Neural cell (in vitro differentiated cells): Measurements from ENCODE around the gene B4GALNT4. TPM values are rescaled to one million over a fixed set of nuclear protein-coding genes. Genes with fewer than 3 reads are reported as not detected.

ENCODE experiments used
- H2AFZ ChIP-seq: fragments of 200-600, 300-800 bp; sonication (generic), shearing (Covaris generic); 2 replicates; pipeline ENCODE4 v1.6.0; 2014; ENCODE audit warnings: low read depth, mild to moderate bottlenecking, antibody characterized with exemption, low read length, moderate library complexity
- H3F3A ChIP-seq: fragments of 200-600 bp; shearing (Covaris generic); 2 replicates; pipeline ENCODE4 v1.6.1; 2016; ENCODE audit warnings: mild to moderate bottlenecking, moderate library complexity, mixed read lengths, antibody characterized with exemption, low read length; ENCODE audit not compliant: insufficient read depth, poor library complexity, severe bottlenecking
- H3K27ac ChIP-seq: fragments of 200-600, 300-800 bp; sonication (generic), shearing (Covaris generic); 2 replicates; pipeline ENCODE4 v1.5.1; 2014; ENCODE audit warnings: mild to moderate bottlenecking, low read length, moderate library complexity
- H3K27me3 ChIP-seq: fragments of 300-800, 200-600 bp; sonication (generic), shearing (Covaris generic); 2 replicates; pipeline ENCODE4 v1.6.0; 2014; ENCODE audit warnings: mild to moderate bottlenecking, low read depth, low read length, moderate library complexity; ENCODE audit not compliant: insufficient read depth
- H3K36me3 ChIP-seq: fragments of 300-800, 200-600 bp; sonication (generic), shearing (Covaris generic); 2 replicates; pipeline ENCODE4 v1.5.1; 2014; ENCODE audit warnings: mild to moderate bottlenecking, antibody characterized with exemption, low read length, moderate library complexity; ENCODE audit not compliant: insufficient read depth
- H3K4me2 ChIP-seq: fragments of 300-800, 200-600 bp; sonication (generic), shearing (Covaris generic); 2 replicates; pipeline ENCODE4 v1.6.0; 2014; ENCODE audit warnings: mild to moderate bottlenecking, low read length
- H3K4me3 ChIP-seq: fragments of 300-800, 200-600 bp; sonication (generic), shearing (Covaris generic); 2 replicates; pipeline ENCODE4 v1.5.1; 2014; ENCODE audit warnings: mild to moderate bottlenecking, low read length, moderate library complexity
- H3K79me2 ChIP-seq: fragments of 200-600 bp; shearing (Covaris generic); replicated peaks from 2 replicates; pipeline ENCODE4 v1.6.0; 2014; ENCODE audit warnings: mild to moderate bottlenecking, low read length, moderate library complexity; ENCODE audit not compliant: insufficient read depth
- H3K9ac ChIP-seq: fragments of 300-800, 200-600 bp; sonication (generic), shearing (Covaris generic); 2 replicates; pipeline ENCODE4 v1.6.1; 2016; ENCODE audit warnings: mild to moderate bottlenecking, low read length, mixed read lengths
- H3K9me2 ChIP-seq: fragments of 200-600 bp; shearing (Covaris generic); 2 replicates; pipeline ENCODE4 v1.6.1; 2016; ENCODE audit warnings: mild to moderate bottlenecking, low read length, mixed read lengths; ENCODE audit not compliant: insufficient read depth
- H3K9me3 ChIP-seq: fragments of 200-600, 300-800 bp; sonication (generic), shearing (Covaris generic); 2 replicates; pipeline ENCODE4 v1.6.1; 2016; ENCODE audit warnings: mild to moderate bottlenecking, mixed run types, low read length, moderate library complexity, mixed read lengths
- H4K20me1 ChIP-seq: fragments of 200-600 bp; shearing (Covaris generic); 2 replicates; pipeline ENCODE4 v1.6.1; 2016; ENCODE audit warnings: mild to moderate bottlenecking, mixed run types; ENCODE audit not compliant: insufficient read depth
- EP300 ChIP-seq: fragments of 450-650 bp; conservative IDR thresholded peaks from 2 replicates; pipeline ENCODE4 v1.6.1; 2014; ENCODE audit warnings: antibody characterized with exemption, mild to moderate bottlenecking, moderate library complexity; ENCODE audit not compliant: poor library complexity, severe bottlenecking
- EZH2 ChIP-seq: fragments of 200-600, 300-800 bp; shearing (Covaris generic), sonication (generic); IDR thresholded peaks from 2 replicates; pipeline ENCODE4 v1.6.1; 2014; ENCODE audit warnings: antibody characterized with exemption, low read length, borderline replicate concordance, mild to moderate bottlenecking; ENCODE audit not compliant: insufficient read depth, poor library complexity, severe bottlenecking
- MXI1 ChIP-seq: fragments of 450-650 bp; conservative IDR thresholded peaks from 2 replicates; pipeline ENCODE4 v1.6.1; 2014; ENCODE audit warnings: antibody characterized with exemption, mild to moderate bottlenecking; ENCODE audit not compliant: poor library complexity, severe bottlenecking
- POLR2AphosphoS5 ChIP-seq: IDR thresholded peaks from 2 replicates; pipeline ENCODE4 v1.6.1; 2012
- RAD21 ChIP-seq: fragments of 450-650 bp; conservative IDR thresholded peaks from 2 replicates; pipeline ENCODE4 v1.6.1; 2014; ENCODE audit warnings: antibody characterized with exemption, mild to moderate bottlenecking, moderate library complexity
- SMC3 ChIP-seq: fragments of 450-650 bp; conservative IDR thresholded peaks from 2 replicates; pipeline ENCODE4 v1.6.1; 2014; ENCODE audit warnings: antibody characterized with exemption, mild to moderate bottlenecking, moderate library complexity; ENCODE audit not compliant: poor library complexity
- TAF1 ChIP-seq: IDR thresholded peaks from 2 replicates; pipeline ENCODE4 v1.6.1; 2012; ENCODE audit warnings: low read depth
- polyA plus RNA-seq: library from polyadenylated mRNA; depleted of rRNA; stranded (reverse); fragments of >200 nt; gene quantifications from 2 replicates; pipeline ENCODE4 v1.2.3, GENCODE V29; 2014
- TF ChIP-seq, protein P1 (sequence below): fragments of 450-650 bp; IDR thresholded peaks from 2 replicates; pipeline ENCODE4 v1.5.1; 2014; ENCODE audit warnings: antibody characterized with exemption, mild to moderate bottlenecking, moderate library complexity; ENCODE audit not compliant: poor library complexity, severe bottlenecking
- TF ChIP-seq, protein P2 (sequence below): IDR thresholded peaks from 2 replicates; pipeline ENCODE4 v1.6.1; 2012; ENCODE audit warnings: borderline replicate concordance

The B4GALNT4 gene
- polyA plus RNA-seq, 1 donor from 2014 or later = 440 TPM

- TF ChIP-seq, protein P1, sequence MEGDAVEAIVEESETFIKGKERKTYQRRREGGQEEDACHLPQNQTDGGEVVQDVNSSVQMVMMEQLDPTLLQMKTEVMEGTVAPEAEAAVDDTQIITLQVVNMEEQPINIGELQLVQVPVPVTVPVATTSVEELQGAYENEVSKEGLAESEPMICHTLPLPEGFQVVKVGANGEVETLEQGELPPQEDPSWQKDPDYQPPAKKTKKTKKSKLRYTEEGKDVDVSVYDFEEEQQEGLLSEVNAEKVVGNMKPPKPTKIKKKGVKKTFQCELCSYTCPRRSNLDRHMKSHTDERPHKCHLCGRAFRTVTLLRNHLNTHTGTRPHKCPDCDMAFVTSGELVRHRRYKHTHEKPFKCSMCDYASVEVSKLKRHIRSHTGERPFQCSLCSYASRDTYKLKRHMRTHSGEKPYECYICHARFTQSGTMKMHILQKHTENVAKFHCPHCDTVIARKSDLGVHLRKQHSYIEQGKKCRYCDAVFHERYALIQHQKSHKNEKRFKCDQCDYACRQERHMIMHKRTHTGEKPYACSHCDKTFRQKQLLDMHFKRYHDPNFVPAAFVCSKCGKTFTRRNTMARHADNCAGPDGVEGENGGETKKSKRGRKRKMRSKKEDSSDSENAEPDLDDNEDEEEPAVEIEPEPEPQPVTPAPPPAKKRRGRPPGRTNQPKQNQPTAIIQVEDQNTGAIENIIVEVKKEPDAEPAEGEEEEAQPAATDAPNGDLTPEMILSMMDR = no peak
- no peak for TF ChIP-seq POLR2AphosphoS5
Measured at GRCh38 chr11:394034-394857, 24.9 kb downstream of the B4GALNT4 start, which contains the start of gene PKP3 (continued).

DNA sequence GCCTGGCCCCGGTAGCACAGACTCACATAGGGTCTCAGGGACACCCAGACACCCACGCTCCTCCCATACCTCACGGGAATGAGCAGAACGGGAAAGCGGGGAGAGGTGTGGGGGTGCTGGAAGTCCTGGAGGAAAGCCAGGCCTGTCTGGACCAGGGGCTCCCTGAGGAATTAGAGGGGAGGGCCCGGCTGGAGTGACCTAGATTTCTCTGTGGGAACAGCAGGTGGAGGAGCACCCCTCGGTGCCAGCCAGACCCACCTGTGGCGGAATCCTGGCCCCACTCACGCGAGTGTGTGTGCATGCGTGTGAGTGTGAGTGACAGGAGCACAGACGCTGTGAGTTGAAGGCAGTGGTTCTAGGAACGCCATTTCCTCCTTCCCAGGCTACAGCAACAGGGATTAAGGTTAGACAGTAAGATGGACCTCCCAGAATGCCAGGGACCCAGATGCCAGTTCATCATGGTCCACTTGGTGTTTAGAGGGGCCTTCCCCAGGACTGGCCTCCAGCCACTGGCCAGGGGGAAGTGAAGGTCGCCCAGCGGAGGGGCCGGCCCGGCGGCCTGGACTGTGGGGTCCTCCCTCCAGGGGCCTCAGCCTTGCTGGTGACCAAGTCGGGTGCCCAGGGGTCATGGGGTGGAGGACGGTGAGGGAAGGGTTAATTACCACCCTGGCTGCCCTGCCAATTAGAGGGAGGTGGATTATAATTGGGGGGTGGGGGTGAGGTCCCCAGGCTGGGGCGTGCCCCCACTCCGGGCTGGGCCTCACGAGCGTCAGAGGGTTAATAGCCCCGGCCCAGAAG lies 25.8 kb downstream of the B4GALNT4 start:
- H3K9me2 ChIP-seq = no peaks in the 10 kb centered on the region

GRCh38 chr11:395866-396265 lies 26.6 kb downstream of the B4GALNT4 start:
- H3K9me2 ChIP-seq = no peaks in the 10 kb centered on the region
- H4K20me1 ChIP-seq = no peaks in the 10 kb centered on the region
- no peaks in the 10 kb centered on the region for H3F3A ChIP-seq
- no peaks in the 10 kb centered on the region for H3K27me3 ChIP-seq
- no peak overlapping the region for H2AFZ ChIP-seq
- no peak overlapping the region for H3K27ac ChIP-seq
- TF ChIP-seq, protein P1 = no peak
- TF ChIP-seq POLR2AphosphoS5 (no peak), TAF1 (no peak), EP300 (no peak), RAD21 (no peak), SMC3 (no peak), EZH2 (no peak), MXI1 (no peak)
- TF ChIP-seq, protein P2, sequence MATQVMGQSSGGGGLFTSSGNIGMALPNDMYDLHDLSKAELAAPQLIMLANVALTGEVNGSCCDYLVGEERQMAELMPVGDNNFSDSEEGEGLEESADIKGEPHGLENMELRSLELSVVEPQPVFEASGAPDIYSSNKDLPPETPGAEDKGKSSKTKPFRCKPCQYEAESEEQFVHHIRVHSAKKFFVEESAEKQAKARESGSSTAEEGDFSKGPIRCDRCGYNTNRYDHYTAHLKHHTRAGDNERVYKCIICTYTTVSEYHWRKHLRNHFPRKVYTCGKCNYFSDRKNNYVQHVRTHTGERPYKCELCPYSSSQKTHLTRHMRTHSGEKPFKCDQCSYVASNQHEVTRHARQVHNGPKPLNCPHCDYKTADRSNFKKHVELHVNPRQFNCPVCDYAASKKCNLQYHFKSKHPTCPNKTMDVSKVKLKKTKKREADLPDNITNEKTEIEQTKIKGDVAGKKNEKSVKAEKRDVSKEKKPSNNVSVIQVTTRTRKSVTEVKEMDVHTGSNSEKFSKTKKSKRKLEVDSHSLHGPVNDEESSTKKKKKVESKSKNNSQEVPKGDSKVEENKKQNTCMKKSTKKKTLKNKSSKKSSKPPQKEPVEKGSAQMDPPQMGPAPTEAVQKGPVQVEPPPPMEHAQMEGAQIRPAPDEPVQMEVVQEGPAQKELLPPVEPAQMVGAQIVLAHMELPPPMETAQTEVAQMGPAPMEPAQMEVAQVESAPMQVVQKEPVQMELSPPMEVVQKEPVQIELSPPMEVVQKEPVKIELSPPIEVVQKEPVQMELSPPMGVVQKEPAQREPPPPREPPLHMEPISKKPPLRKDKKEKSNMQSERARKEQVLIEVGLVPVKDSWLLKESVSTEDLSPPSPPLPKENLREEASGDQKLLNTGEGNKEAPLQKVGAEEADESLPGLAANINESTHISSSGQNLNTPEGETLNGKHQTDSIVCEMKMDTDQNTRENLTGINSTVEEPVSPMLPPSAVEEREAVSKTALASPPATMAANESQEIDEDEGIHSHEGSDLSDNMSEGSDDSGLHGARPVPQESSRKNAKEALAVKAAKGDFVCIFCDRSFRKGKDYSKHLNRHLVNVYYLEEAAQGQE = no peak
- H3K79me2 ChIP-seq = no peaks in the 10 kb centered on the region
- no peak overlapping the region for H3K4me2 ChIP-seq
- no peak overlapping the region for H3K4me3 ChIP-seq
- H3K9me3 ChIP-seq = no peaks in the 10 kb centered on the region
- no peak overlapping the region for H3K9ac ChIP-seq
- H3K36me3 ChIP-seq = no peaks in the 10 kb centered on the region

More for the DNA sequence above, 25.8 kb downstream of the B4GALNT4 start:
- Histone ChIP-seq H3F3A (no peaks in the 10 kb centered on the region), H3K79me2 (no peaks in the 10 kb centered on the region), H3K4me2 (no peak overlapping the region), H3K4me3 (no peak overlapping the region), H3K36me3 (no peaks in the 10 kb centered on the region), H3K27ac (no peak overlapping the region), H4K20me1 (no peaks in the 10 kb centered on the region), H3K9me3 (no peaks in the 10 kb centered on the region), H3K9ac (no peak overlapping the region), H3K27me3 (no peaks in the 10 kb centered on the region), H2AFZ (no peak overlapping the region)
- TF ChIP-seq EP300 (no peak), POLR2AphosphoS5 (no peak)
